Mesendoderm (in vitro differentiated cells): ENCODE measurements around the gene INSL4.

Experiments
- DNase-seq: peaks from one replicate; pipeline ENCODE4 v3.0.0; 2013
- H2AK5ac ChIP-seq: 2 replicates; pipeline ENCODE4 v1.6.1; 2013; ENCODE audit warnings: low read length, inconsistent platforms
- H2BK120ac ChIP-seq: 2 replicates; pipeline ENCODE4 v1.6.1; 2013; ENCODE audit warnings: low read depth, mild to moderate bottlenecking, low read length, moderate library complexity, mixed read lengths
- H2BK15ac ChIP-seq: replicated peaks from 2 replicates; pipeline ENCODE4 v1.6.1; 2013; ENCODE audit warnings: low read depth, mild to moderate bottlenecking, moderate library complexity
- H2BK5ac ChIP-seq: 2 replicates; pipeline ENCODE4 v1.6.1; 2013; ENCODE audit warnings: low read length, inconsistent platforms
- H3K18ac ChIP-seq: 2 replicates; pipeline ENCODE4 v1.6.1; 2013; ENCODE audit warnings: mild to moderate bottlenecking, low read length, mixed read lengths
- H3K23ac ChIP-seq: one replicate; pipeline ENCODE4 v1.6.1; 2013; ENCODE audit warnings: low read length
- H3K27ac ChIP-seq: 2 replicates; pipeline ENCODE4 v1.5.1; 2013; ENCODE audit warnings: low read depth, mild to moderate bottlenecking, inconsistent platforms, low read length, moderate library complexity
- H3K27me3 ChIP-seq: 2 replicates; pipeline ENCODE4 v1.6.1; 2013; ENCODE audit warnings: low read length, control low read depth, mild to moderate bottlenecking, inconsistent platforms; ENCODE audit not compliant: insufficient read depth, poor library complexity
- H3K36me3 ChIP-seq: 2 replicates; pipeline ENCODE4 v1.6.1; 2013; ENCODE audit warnings: low read length, inconsistent platforms; ENCODE audit not compliant: control insufficient read depth, insufficient read depth
- H3K4ac ChIP-seq: one replicate; pipeline ENCODE4 v1.6.1; 2013; ENCODE audit warnings: low read depth, mild to moderate bottlenecking, low read length, moderate library complexity
- H3K4me1 ChIP-seq: 2 replicates; pipeline ENCODE4 v1.6.1; 2013; ENCODE audit warnings: low read depth, low read length, inconsistent platforms; ENCODE audit not compliant: control insufficient read depth
- H3K4me2 ChIP-seq: 2 replicates; pipeline ENCODE4 v1.6.1; 2013; ENCODE audit warnings: low read length
- H3K4me3 ChIP-seq: 2 replicates; pipeline ENCODE4 v1.5.1; 2013; ENCODE audit warnings: mild to moderate bottlenecking, low read length
- H3K56ac ChIP-seq: one replicate; pipeline ENCODE4 v1.6.1; 2013; ENCODE audit warnings: low read length
- H3K79me1 ChIP-seq: 2 replicates; pipeline ENCODE4 v1.6.1; 2013; ENCODE audit warnings: low read length, inconsistent platforms
- H3K79me2 ChIP-seq: 2 replicates; pipeline ENCODE4 v1.6.1; 2013; ENCODE audit warnings: mild to moderate bottlenecking, low read length; ENCODE audit not compliant: control insufficient read depth, insufficient read depth
- H3K9ac ChIP-seq: 2 replicates; pipeline ENCODE4 v1.6.1; 2013; ENCODE audit warnings: low read length, inconsistent platforms
- H4K5ac ChIP-seq: one replicate; pipeline ENCODE4 v1.6.1; 2013; ENCODE audit warnings: low read length
- H4K8ac ChIP-seq: one replicate; pipeline ENCODE4 v1.6.1; 2013; ENCODE audit warnings: low read depth, mild to moderate bottlenecking, control low read depth, low read length, moderate library complexity
- WGBS: extraction: QIAGEN DNeasy Blood & Tissue Kit; methylation state at CpG from one replicate; pipeline ENCODE4 v1.1.7; 2013; ENCODE audit warnings: low lambda C conversion rate, missing lambda C conversion rate; ENCODE audit not compliant: insufficient coverage; ENCODE audit errors: extremely low coverage; 5-methylcytosine and 5-hydroxymethylcytosine counted together

INSL4 gene

DNA sequence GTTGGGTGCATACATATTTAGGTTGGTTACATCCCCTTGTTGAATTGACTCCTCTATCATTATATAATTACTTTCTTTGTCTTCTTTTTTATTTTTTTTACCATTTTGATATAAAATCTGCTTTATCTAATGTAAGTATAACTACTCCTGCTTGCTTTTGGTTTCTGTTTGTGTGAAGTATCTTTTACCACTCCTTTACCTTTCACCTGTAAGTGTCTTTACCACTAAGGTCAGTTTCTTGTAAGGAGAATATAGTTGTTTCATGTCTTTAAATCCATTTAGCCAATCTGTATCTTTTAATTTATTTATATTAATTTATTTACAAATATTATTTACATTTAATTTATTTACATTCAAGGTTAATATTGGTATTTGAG is 33.0 kb downstream of the INSL4 start:
- Histone ChIP-seq H3K4me3 (no peak overlapping the region), H3K27ac (no peak overlapping the region), H3K9ac (no peak overlapping the region), H2BK5ac (no peak overlapping the region), H2BK120ac (no peak overlapping the region), H2BK15ac (peak overlapping the region; percentile 27), H3K18ac (no peak overlapping the region), H3K79me1 (no peaks in the 10 kb centered on the region), H3K27me3 (no peaks in the 10 kb centered on the region), H4K5ac (no peak overlapping the region), H3K4ac (no peak overlapping the region), H3K36me3 (no peaks in the 10 kb centered on the region), H2AK5ac (no peak overlapping the region), H3K4me1 (no peaks in the 10 kb centered on the region), H3K79me2 (no peaks in the 10 kb centered on the region), H3K23ac (no peak overlapping the region), H3K4me2 (no peak overlapping the region), H4K8ac (no peak overlapping the region), H3K56ac (no peak overlapping the region)
- no peak for DNase-seq

DNA sequence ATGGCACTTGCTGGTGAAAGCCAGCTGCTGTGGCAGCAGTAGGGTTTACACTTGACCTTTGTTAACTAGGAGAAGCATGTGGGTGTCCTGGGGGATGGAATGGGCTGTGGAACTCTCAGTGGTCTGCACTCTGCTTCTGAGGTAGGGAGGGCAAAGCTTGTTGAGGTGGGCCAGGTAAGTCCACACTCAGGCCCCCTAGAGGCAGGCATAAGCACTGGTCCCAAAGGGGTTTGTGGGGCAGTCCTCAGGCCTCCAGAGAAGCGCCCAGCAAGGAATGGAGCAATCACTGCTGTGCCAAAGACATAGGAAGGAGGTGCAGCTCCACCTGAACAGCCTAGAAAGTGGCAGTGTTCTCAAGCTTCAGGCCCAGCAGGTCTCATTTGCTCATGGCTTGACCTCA is 34.7 kb downstream of the INSL4 start:
- Histone ChIP-seq H4K5ac (no peak overlapping the region), H3K56ac (no peak overlapping the region), H2BK15ac (no peak overlapping the region), H3K4me2 (no peak overlapping the region), H3K79me2 (no peaks in the 10 kb centered on the region), H3K18ac (no peak overlapping the region), H3K23ac (no peak overlapping the region), H2BK120ac (no peak overlapping the region), H3K4me1 (no peaks in the 10 kb centered on the region), H3K9ac (no peak overlapping the region), H3K4me3 (no peak overlapping the region), H2AK5ac (no peak overlapping the region), H3K4ac (no peak overlapping the region), H3K79me1 (no peaks in the 10 kb centered on the region), H3K27me3 (no peaks in the 10 kb centered on the region), H3K27ac (no peak overlapping the region), H4K8ac (no peak overlapping the region), H3K36me3 (no peaks in the 10 kb centered on the region), H2BK5ac (no peak overlapping the region)
- WGBS = no CpG with 5 or more reads among the region's 1 CpG
- DNase-seq = peak; percentile 35

DNA sequence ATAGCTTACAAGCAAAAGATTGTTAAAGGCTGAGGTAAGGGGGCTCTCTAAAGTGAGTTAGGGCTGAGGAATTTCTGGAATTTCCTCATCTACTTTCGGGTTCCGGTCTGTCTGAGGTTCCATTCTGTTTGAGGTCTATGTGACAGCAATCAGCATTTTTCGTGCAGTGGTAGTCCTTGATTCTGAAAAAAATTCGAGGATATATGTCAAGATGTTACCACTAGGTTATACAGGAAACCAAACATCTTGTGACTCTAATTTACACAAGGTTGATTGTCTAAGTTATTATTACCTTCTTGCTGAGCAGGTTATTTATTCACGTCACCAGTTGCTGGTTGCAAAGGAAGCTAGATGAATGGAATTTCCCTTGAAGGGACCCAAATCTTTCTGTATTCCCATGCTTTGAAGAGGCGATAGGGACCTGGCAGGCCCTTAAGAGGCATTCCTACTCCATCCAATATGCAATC is 38.1 kb downstream of the INSL4 start:
- H3K4me2 ChIP-seq = no peak overlapping the region
- no CpG with 5 or more reads among the region's 6 CpGs for WGBS
- no peak overlapping the region for H3K4me3 ChIP-seq
- H2AK5ac ChIP-seq = no peak overlapping the region
- H4K5ac ChIP-seq = no peak overlapping the region
- no peak overlapping the region for H2BK120ac ChIP-seq
- no peak overlapping the region for H3K18ac ChIP-seq
- DNase-seq = peak; percentile 97
- no peaks in the 10 kb centered on the region for H3K4me1 ChIP-seq
- no peak overlapping the region for H4K8ac ChIP-seq
- H2BK5ac ChIP-seq = peak overlapping the region; percentile 20
- H3K56ac ChIP-seq = no peak overlapping the region
- H2BK15ac ChIP-seq = no peak overlapping the region
- peak overlapping the region; percentile 61 for H3K27ac ChIP-seq
- no peaks in the 10 kb centered on the region for H3K36me3 ChIP-seq
- H3K79me1 ChIP-seq = no peaks in the 10 kb centered on the region
- H3K27me3 ChIP-seq = no peaks in the 10 kb centered on the region
- no peak overlapping the region for H3K23ac ChIP-seq
- H3K4ac ChIP-seq = no peak overlapping the region
- H3K9ac ChIP-seq = no peak overlapping the region
- H3K79me2 ChIP-seq = no peaks in the 10 kb centered on the region

DNA sequence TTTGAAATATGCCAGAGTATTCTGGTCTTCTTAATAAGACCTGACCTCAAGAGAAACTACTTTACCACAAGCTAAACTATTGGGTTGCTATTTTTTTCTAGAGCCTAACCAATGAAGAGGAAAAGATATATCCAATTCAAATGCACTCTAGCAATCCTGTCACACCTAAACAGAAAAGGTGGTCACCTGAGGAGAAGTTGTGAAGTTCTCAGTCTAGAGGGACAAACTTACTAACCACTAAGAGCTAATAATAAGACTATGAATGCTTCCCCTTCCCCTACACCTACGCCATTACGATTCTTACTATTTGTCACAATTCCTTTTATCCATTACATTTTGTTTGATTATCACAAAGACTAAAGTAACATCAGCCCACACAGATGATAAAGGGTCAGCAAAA is 43.6 kb downstream of the INSL4 start:
- H3K4me1 ChIP-seq = no peaks in the 10 kb centered on the region
- H2BK5ac ChIP-seq = no peak overlapping the region
- H3K27ac ChIP-seq = no peak overlapping the region
- H3K56ac ChIP-seq = no peak overlapping the region
- H3K23ac ChIP-seq = no peak overlapping the region
- no peak overlapping the region for H4K8ac ChIP-seq
- 100% methylated on average over 2 of the region's 2 CpGs for WGBS
- no peaks in the 10 kb centered on the region for H3K27me3 ChIP-seq
- no peaks in the 10 kb centered on the region for H3K79me1 ChIP-seq
- H2BK120ac ChIP-seq = no peak overlapping the region
- H3K18ac ChIP-seq = no peak overlapping the region
- H3K79me2 ChIP-seq = no peaks in the 10 kb centered on the region
- no peak overlapping the region for H3K4ac ChIP-seq
- H3K4me2 ChIP-seq = no peak overlapping the region
- no peak overlapping the region for H4K5ac ChIP-seq
- DNase-seq = no peak
- no peak overlapping the region for H2BK15ac ChIP-seq
- no peak overlapping the region for H3K9ac ChIP-seq
- H3K4me3 ChIP-seq = no peak overlapping the region
- H3K36me3 ChIP-seq = no peaks in the 10 kb centered on the region
- no peak overlapping the region for H2AK5ac ChIP-seq

DNA sequence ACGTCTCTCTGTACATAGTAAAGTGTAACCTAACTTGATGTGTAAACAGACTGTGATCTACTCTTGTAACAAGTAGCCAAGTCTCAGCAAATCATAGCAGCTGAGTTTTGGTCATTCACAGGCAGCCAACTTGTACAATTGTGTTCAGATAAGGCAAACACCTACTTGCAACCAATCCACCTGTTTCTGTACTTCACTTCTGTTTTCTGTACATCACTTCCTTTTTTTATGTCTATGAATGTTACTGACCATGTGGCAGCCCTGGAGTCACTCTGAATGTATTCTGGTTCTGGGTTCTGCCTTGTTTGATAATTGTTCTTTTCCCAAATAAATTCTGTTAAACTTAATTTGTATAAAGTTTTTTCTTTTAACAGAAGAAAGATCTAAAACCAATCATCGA is 47.3 kb downstream of the INSL4 start:
- Histone ChIP-seq H3K18ac (no peak overlapping the region), H2AK5ac (no peak overlapping the region), H3K27ac (no peak overlapping the region), H3K56ac (no peak overlapping the region), H3K23ac (no peak overlapping the region), H2BK120ac (no peak overlapping the region), H4K5ac (no peak overlapping the region), H3K4me3 (no peak overlapping the region), H3K4me2 (no peak overlapping the region), H3K79me2 (no peaks in the 10 kb centered on the region), H2BK5ac (no peak overlapping the region), H3K27me3 (no peaks in the 10 kb centered on the region), H2BK15ac (no peak overlapping the region), H3K4ac (no peak overlapping the region), H3K9ac (no peak overlapping the region), H3K79me1 (no peaks in the 10 kb centered on the region), H4K8ac (no peak overlapping the region), H3K36me3 (no peaks in the 10 kb centered on the region), H3K4me1 (no peaks in the 10 kb centered on the region)
- DNase-seq = no peak
- WGBS = no CpG with 5 or more reads among the region's 2 CpGs
